B cell (primary cell): ENCODE data around the gene KLF7. TPM values are rescaled to one million over a fixed set of nuclear protein-coding genes. Genes with fewer than 3 reads are reported as not detected.
A peak's percentile ranks its signal among the peaks of the same experiment; 100 is the strongest.

Experiments
- ATAC-seq: fragments of 200-7000 bp; cut with Tn5 transposase; one replicate; pipeline ENCODE4 v1.10.0; 2021; ENCODE audit warnings: low read depth, mild to moderate bottlenecking, moderate number of reproducible peaks, moderate library complexity
- CTCF ChIA-PET: fragments of 350-600 bp; sonication (Branson Sonifier 250); formaldehyde crosslinking; loops from one replicate; lab custom pipeline; 2021; ENCODE audit warnings: antibody characterized with exemption, inconsistent platforms; lab: Charles Lee
- POLR2A ChIA-PET: fragments of 350-600 bp; sonication (Branson Sonifier 250); formaldehyde crosslinking; loops from one replicate; lab custom pipeline; 2021; ENCODE audit warnings: antibody characterized with exemption; lab: Charles Lee
- DNase-seq: peaks from one replicate; pipeline ENCODE4 v3.0.0; 2013
- H2AFZ ChIP-seq: 2 replicates; pipeline ENCODE4 v1.6.1; 2012; ENCODE audit warnings: mild to moderate bottlenecking, low read depth, low read length; ENCODE audit not compliant: insufficient read depth, poor library complexity, severe bottlenecking
- H3K27ac ChIP-seq, 2 donors: 1 replicate in 1 of 2; 2 replicates in 1 of 2; pipeline ENCODE4 v1.5.1; 2012 to 2013; ENCODE audit warnings: low read length in 2 of 2, mild to moderate bottlenecking in 2 of 2, moderate library complexity in 1 of 2
- H3K27me3 ChIP-seq, 4 experiments: fragments of 200-600 bp in 1 of 4; sonication (generic) in 1 of 4; replicated peaks in 1 of 4; 1 replicate in 2 of 4; 2 replicates in 2 of 4; pipeline versions ENCODE4 v1.6.1 to v1.7.0; 2013 to 2016; ENCODE audit warnings: low read length in 3 of 4, mild to moderate bottlenecking in 2 of 4, mixed read lengths in 1 of 4, moderate library complexity in 1 of 4; ENCODE audit not compliant: insufficient read depth in 4 of 4, control insufficient read depth in 3 of 4; ENCODE audit errors: control extremely low read depth in 1 of 4
- H3K36me3 ChIP-seq, 2 experiments: replicated peaks in 1 of 2; 1 replicate in 1 of 2; 2 replicates in 1 of 2; pipeline versions ENCODE4 v1.6.1 to v1.7.1; 2013; ENCODE audit warnings: low read length in 1 of 2; ENCODE audit not compliant: insufficient read depth in 2 of 2, control insufficient read depth in 1 of 2; ENCODE audit errors: control extremely low read depth in 1 of 2, extremely low read depth in 1 of 2
- H3K4me1 ChIP-seq, 2 donors: fragments of 200-600 bp in 1 of 2; sonication (generic) in 1 of 2; 1 replicate in 1 of 2; 2 replicates in 1 of 2; pipeline versions ENCODE4 v1.5.1 to v1.6.1; 2013 to 2017; ENCODE audit warnings: low read length in 2 of 2; ENCODE audit not compliant: control insufficient read depth in 2 of 2, insufficient read depth in 2 of 2
- H3K4me2 ChIP-seq: replicated peaks from 2 replicates; pipeline ENCODE3; 2012; ENCODE audit warnings: mild to moderate bottlenecking, low read depth, low read length; ENCODE audit not compliant: poor library complexity, severe bottlenecking
- H3K4me3 ChIP-seq, 5 experiments: fragments of 200-600 bp in 1 of 5; sonication (generic) in 1 of 5; 1 replicate in 3 of 5; 2 replicates in 2 of 5; pipeline versions ENCODE4 v1.5.1 to v1.7.0; 2011 to 2016; ENCODE audit warnings: low read length in 4 of 5, mild to moderate bottlenecking in 4 of 5, low read depth in 2 of 5, control low read depth in 1 of 5, moderate library complexity in 1 of 5; ENCODE audit not compliant: insufficient read depth in 1 of 5; ENCODE audit errors: control extremely low read depth in 1 of 5, extremely low read depth in 1 of 5
- H3K79me2 ChIP-seq: fragments of 200-600 bp; sonication (generic); one replicate; pipeline ENCODE4 v1.6.0; 2016; ENCODE audit warnings: low read length; ENCODE audit not compliant: control insufficient read depth, insufficient read depth
- H3K9ac ChIP-seq: fragments of 200-600 bp; sonication (generic); 2 replicates; pipeline ENCODE4 v1.6.1; 2017; ENCODE audit warnings: mild to moderate bottlenecking, low read length, moderate library complexity
- H3K9me3 ChIP-seq, 3 donors: one replicate each; pipeline versions ENCODE4 v1.6.1 to v1.7.1; 2013; ENCODE audit warnings: low read length in 2 of 3; ENCODE audit not compliant: control insufficient read depth in 2 of 3, insufficient read depth in 1 of 3; ENCODE audit errors: control extremely low read depth in 1 of 3
- H4K20me1 ChIP-seq: 2 replicates; pipeline ENCODE4 v1.6.0; 2012; ENCODE audit warnings: mild to moderate bottlenecking, low read length; ENCODE audit not compliant: insufficient read depth, control insufficient read depth, poor library complexity, severe bottlenecking
- H3K27ac Mint-ChIP-seq: one replicate; pipeline ENCODE4 v1.8.0; 2021; ENCODE audit warnings: mixed read lengths
- H3K27me3 Mint-ChIP-seq: one replicate; pipeline ENCODE4 v1.8.0; 2021; ENCODE audit warnings: mixed read lengths
- H3K4me1 Mint-ChIP-seq: one replicate; pipeline ENCODE4 v1.8.0; 2021; ENCODE audit warnings: mixed read lengths
- H3K4me3 Mint-ChIP-seq: one replicate; pipeline ENCODE4 v1.8.0; 2021; ENCODE audit warnings: mixed read lengths
- H3K9me3 Mint-ChIP-seq: one replicate; pipeline ENCODE4 v1.8.0; 2022; ENCODE audit warnings: mixed read lengths; ENCODE audit not compliant: insufficient read depth
- CTCF ChIP-seq: fragments of 200-600 bp; IDR thresholded peaks from one replicate; pipeline ENCODE4 v1.8.0; 2022; ENCODE audit warnings: antibody characterized with exemption, mild to moderate bottlenecking
- EZH2 ChIP-seq: IDR thresholded peaks from 2 replicates; pipeline ENCODE4 v1.6.1; 2012; ENCODE audit warnings: borderline replicate concordance, low read depth, mild to moderate bottlenecking, moderate library complexity, low read length; ENCODE audit not compliant: insufficient read depth, poor library complexity, severe bottlenecking
- WGBS: methylation state at CpG from one replicate; pipeline ENCODE4 v1.1.5; 2013; ENCODE audit warnings: missing lambda C conversion rate; ENCODE audit not compliant: insufficient coverage; 5-methylcytosine and 5-hydroxymethylcytosine counted together
- intact Hi-C: fragments of 100-400 bp; cut with micrococcal nuclease; formaldehyde crosslinking; loops from one replicate; pipeline ENCODE4 v1.10.0; 2022
- polyA plus RNA-seq: library from polyadenylated mRNA; depleted of rRNA; stranded (reverse); fragments of >200 nt; gene quantifications from 2 replicates; pipeline ENCODE4 v1.2.3, GENCODE V29; 2012
- total RNA-seq, 2 donors: library from RNA; stranded (reverse); fragments of 120-200 nt in 1 of 2; gene quantifications; 1 replicate in 1 of 2; 2 replicates in 1 of 2; pipeline versions ENCODE4 v1.2.3 to v1.2.4, GENCODE V29; 2013 to 2022

Gene KLF7
- total and polyA plus RNA-seq, 2 donors (not counting 1 experiment from before 2014, with no cell fraction given), result 46.2 to 93.2 TPM

- intact Hi-C loops, result no loop called here
- no peak overlapping the region for H3K9ac ChIP-seq
- H3K4me1 Mint-ChIP-seq, result peaks cover 68% of the 10 kb centered on the region
- no peaks in the 10 kb centered on the region for H3K9me3 Mint-ChIP-seq
- H3K27me3 Mint-ChIP-seq, result no peaks in the 10 kb centered on the region
- DNase-seq (no peak), ATAC-seq (no peak)
- H3K27ac Mint-ChIP-seq, result no peak overlapping the region
- H3K4me3 ChIP-seq, result no peak overlapping the region
- CTCF ChIA-PET, result no interaction called here
- no peak overlapping the region for H3K4me2 ChIP-seq
- H3K9me3 ChIP-seq, result no peaks in the 10 kb centered on the region
- no peak overlapping the region for H3K4me3 Mint-ChIP-seq
- H3K36me3 ChIP-seq, result peaks cover 0 to 11% of the 10 kb centered on the region in 2 experiments
- H3K79me2 ChIP-seq, result peaks cover 97% of the 10 kb centered on the region
- POLR2A ChIA-PET, result no interaction called here
- no peaks in the 10 kb centered on the region for H3K27me3 ChIP-seq
- H3K4me1 ChIP-seq, result peaks cover 40 to 43% of the 10 kb centered on the region in 2 donors
- no peak for TF ChIP-seq EZH2
- no peak for TF ChIP-seq CTCF
- H3K27ac ChIP-seq, result no peak overlapping the region
- no peak overlapping the region for H2AFZ ChIP-seq
- peaks cover 22% of the 10 kb centered on the region for H4K20me1 ChIP-seq
- WGBS, result no CpG with 5 or more reads among the region's 2 CpGs
Measured at GRCh38 chr2:207136874-207137273, 28.9 kb downstream of the KLF7 start.

- H4K20me1 ChIP-seq, result peaks cover 25% of the 10 kb centered on the region
- peaks cover 40 to 41% of the 10 kb centered on the region in 2 donors for H3K4me1 ChIP-seq
- peak overlapping the region; percentile 20 for H3K4me3 Mint-ChIP-seq
- peak overlapping the region; percentile 50 for H3K27ac Mint-ChIP-seq
- peak overlapping the region; percentile 33 for H3K4me2 ChIP-seq
- H3K4me3 ChIP-seq, result no peak overlapping the region
- peaks cover 0 to 11% of the 10 kb centered on the region in 2 experiments for H3K36me3 ChIP-seq
- H3K4me1 Mint-ChIP-seq, result peaks cover 68% of the 10 kb centered on the region
- DNase-seq (no peak), ATAC-seq (no peak)
- no peaks in the 10 kb centered on the region for H3K27me3 Mint-ChIP-seq
- WGBS, result 65% methylated on average over 5 of the region's 9 CpGs
- no peaks in the 10 kb centered on the region for H3K9me3 ChIP-seq
- peaks cover 95% of the 10 kb centered on the region for H3K79me2 ChIP-seq
- no peaks in the 10 kb centered on the region for H3K27me3 ChIP-seq
- intact Hi-C loops, result no loop called here
- TF ChIP-seq CTCF, result no peak
- TF ChIP-seq EZH2, result no peak
- ChIA-PET POLR2A (no interaction called here), CTCF (no interaction called here)
- no peaks in the 10 kb centered on the region for H3K9me3 Mint-ChIP-seq
- peak overlapping the region in 1 of 2 donors; percentile 28 for H3K27ac ChIP-seq
- H3K9ac ChIP-seq, result no peak overlapping the region
- H2AFZ ChIP-seq, result no peak overlapping the region
Measured at GRCh38 chr2:207135801-207136457, 29.8 kb downstream of the KLF7 start.
